COLO668 (cell line): ENCODE measurements around the gene USH2A.
A peak's percentile ranks its signal among the peaks of the same experiment; 100 is the strongest.

Experiments used
- DNase-seq: peaks from one replicate; lab custom pipeline; 2025; ENCODE audit not compliant: unreplicated experiment; lab: John Stamatoyannopoulos, UW

USH2A gene

DNA sequence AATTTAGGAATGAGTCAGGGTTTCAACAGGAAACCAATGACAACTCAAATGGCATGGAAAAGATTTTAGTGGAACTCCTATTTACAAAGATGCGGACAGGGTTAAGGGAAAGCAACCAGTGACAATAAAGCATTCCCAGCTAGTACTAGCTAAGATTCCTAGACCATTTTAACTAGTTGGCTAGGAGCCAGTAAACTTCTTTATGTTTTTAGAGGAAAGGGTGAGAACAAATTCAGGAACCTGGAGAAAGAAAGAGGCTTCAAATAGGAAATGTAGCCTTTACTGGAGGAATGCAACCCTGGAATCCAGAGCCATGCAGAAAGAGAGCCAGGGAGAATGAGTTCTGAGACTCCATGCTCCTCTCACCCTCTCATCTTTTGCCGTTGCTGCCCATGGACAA lies 439.6 kb downstream of the USH2A start:
- no peak for DNase-seq

DNA sequence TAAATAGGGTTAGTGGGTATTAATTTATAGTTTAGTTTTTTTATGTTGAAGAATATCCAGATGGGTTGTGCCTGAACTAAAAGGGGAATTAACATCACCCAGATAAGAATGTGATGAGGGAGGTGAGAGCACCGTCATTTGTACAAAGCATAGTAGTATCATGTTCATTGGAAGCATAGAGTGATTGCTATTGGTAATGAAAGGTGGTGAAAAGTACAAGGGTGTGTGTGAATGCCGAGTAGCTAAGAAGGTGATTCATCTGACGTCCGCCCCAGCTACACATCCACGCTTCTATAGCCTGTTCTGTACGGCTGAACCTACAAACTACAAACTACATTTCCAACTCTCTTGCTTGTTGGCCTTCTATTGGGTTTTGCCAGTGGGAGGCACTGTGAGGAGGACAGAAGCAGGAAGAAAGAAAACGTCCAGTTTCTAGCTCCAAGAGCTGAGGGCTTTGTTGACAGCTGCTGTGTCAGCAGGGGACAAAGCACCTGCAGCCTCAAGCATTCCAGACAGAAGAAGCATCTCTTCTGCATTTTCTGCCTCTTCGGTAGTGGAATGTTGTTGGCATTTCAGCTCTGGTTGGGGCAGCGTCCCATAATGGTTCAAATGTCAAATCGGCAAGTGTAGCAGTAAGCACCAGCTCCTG lies 451.3 kb downstream of the USH2A start:
- no peak for DNase-seq

DNA sequence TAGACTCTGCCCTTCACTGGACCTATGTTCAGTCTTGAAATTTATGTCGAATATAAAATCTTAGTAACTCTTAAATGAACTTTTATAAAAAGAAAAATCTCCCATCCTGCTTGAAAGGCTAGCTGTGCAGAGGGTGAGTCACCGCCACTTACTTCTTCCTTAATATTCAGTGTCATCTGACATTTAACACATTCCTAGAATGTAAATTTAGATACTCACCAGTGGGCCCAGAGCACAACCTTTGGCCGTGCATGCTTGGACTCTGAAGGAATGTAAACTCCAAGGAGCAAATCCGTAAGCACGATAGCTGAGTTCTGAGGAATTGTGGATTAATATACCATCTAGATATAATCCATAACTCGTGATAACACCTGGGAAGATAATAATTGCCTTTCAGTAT lies 452.8 kb downstream of the USH2A start:
- DNase-seq: no peak

DNA sequence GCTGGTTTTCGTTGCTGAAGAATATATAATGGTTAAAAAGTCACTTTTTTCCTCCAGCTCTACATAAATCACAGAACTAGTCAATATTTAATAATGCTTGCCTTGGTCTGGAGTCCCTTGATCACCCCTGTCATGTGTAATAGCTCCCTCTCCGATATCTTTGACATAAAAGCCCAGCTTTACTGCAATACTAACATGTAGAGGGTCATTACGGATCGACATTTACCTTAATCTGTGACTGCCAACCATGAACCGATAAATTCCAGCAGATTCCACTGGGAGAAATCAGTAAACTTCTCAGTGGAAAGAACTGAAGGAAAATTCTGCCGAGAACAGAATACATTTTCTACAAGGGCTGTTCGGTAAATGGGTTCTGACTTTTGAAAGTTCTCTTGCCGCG lies 459.6 kb downstream of the USH2A start:
- no peak for DNase-seq

DNA sequence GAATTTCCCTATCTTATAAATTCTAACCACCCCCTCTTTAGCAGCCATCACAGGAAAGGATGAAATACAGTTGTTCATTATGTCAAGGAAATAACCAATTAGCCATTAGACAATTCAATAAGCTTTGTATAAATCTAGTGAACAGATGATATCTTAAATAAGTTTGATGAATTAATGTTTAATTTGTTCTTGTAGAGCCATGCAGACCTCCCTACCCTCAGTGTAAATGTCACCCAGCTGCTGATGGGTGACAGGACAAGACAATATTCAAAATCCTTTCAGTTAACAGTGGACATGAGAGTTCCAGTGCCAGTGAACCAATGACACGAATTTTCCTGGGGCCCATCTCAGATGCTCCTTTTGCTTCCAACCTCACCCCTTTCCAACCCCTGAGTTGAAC lies 460.2 kb downstream of the USH2A start:
- DNase-seq: no peak

DNA sequence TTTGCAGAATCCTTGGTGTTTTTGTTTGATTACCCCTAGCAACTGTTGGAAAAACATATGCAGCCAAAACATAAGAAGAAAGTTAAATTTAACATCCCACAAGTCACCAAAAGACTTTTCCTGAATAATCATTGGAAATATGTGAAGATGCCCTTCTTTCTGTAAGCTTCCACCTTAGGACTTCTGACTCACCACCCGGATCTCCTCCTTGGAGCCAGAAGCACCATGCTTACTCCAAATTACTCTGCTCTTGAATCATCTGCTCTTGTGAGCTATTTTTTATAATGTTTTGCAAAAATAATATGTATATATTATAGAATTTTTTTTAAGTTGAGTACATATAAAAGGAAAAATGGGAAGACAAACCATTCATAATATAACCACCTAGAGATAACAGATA lies 464.4 kb downstream of the USH2A start:
- no peak for DNase-seq

DNA sequence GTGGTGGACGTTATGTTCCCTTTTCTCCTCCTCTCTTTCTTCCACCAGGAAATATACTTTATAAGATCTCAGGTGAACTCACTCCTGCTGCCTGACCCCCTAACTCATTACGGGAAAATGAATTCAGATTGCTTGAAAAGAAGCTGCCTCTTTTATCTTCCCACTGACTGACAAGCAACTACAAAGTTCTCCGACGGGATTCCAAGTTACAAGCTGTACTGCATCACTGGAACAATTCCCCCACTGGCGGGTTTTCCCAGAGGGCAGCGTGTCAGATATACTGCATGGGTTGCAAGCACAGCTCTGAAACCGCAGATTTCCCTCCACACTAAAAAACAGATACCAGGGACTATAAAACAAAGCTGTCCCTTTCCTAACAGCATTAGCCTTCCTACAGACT lies 465.6 kb downstream of the USH2A start:
- no peak for DNase-seq

DNA sequence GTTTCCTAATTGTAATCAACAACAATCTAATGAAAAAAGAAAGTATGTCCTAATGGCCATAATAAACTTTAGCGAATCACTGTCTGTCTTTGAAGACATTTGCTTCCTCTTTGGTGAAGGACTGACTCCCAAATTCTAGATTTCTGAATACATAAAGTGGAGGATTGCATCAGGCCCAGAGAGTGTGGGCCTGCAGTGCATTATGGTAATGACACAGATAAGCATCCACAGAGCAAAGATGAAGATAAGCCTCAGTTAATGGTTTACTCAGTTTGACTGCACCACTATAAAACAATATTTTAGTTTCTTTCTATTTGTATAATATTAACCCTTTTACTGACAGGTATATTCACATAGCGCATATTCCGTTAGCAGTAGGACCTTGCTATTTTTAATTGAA lies 490.7 kb downstream of the USH2A start:
- no peak for DNase-seq

DNA sequence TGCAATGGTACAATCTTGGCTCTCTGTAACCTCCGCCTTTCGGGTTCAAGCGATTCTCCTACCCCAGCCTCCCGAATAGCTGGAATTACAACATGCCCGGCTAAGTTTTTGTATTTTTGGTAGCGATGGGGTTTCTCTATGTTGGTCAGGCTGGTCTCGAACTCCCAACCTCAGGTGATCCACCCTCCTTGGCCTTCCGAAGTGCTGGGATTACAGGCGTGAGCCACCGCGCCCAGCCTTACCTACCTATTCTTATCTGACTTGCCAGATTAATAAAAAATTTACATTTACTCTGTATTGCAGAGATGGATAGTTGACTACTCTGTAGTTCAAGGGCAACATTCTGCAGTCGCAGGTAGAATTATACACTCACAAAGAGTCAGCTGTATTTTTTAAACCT lies 496.6 kb downstream of the USH2A start:
- DNase-seq: no peak

DNA sequence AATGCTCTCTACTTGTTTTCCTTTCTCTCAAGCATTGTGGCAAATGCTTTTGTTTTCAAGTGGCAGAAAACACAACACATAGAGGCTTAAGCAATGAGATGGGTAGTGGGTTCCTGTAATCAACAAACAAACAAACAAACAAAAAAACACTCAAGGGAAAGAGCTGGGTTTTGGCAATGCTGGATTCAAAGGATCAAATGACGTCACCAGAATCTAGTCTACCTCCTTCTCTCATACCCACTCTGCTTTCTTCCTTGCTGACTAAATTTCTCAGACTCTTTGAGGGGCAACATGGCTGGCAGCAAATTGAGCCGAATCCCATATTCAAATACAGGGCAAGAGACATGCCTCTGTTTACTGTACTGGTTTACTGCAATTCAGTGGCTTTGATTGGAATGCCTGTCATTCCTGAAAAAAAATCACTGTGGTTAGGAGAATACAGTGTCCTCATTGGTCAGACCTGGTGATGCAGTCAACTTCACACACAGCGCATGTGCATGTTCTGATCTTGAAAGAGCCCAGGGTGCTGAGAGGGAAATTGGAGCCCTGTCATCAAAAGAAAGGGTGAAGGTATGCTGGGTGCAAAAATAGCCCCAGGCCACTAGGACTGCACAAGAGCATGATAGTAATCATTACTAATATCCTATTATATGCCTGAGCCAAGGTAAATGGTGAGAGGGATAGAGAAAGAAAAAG lies 500.0 kb downstream of the USH2A start:
- DNase-seq: no peak

DNA sequence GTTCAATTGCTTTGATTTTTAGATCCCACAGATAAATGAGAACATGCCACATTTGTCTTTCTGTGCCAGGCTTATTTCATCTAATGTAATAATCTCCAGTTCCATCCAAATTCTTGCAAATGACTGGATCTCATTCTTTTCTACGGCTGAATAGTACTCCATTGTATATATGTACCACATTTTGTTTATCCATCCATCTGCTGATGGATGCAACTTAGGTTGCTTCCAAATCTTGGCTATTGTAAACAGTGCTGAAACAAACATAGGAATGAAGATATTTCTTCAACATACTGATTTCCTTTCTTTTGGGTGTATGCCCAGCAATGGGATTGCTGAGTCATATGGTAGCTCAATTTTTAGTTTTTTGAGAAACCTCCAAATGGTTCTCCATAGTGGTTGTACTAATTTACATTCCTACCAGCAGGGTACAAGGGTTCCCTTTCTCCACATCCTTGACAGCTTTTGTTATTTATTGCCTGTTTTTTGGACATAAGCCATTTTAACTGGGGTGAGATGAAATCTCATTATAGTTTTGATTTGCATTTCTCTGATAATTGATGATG lies 511.8 kb downstream of the USH2A start:
- DNase-seq: no peak

DNA sequence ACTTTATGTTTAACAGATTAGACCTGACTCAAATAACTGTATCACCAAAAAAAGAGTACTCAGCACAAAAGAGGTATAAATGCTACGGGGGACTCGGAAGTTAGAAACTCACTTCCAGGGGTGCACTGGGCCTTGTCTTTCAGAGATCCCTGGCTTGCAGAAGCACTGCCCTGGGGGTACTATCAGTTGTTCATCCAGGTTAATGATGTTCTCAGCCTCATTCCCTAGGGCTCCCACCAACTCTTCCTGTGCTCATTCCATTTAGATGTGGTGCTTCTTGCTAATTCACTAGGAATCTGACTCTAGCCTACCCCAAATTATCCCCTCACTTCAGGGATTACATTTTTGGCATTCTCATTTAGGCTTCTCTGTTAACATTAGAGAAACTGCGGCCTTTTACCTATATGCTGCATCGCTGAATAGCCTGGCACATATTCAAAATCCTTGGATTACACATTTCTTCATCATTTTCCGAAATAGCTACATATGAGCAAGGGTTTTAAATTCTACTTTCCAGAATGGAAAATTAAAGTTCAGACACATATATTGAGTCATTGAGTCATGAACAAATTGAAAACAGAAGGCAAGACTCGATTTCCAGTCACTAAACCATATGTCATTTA lies 517.6 kb downstream of the USH2A start:
- no peak for DNase-seq

DNA sequence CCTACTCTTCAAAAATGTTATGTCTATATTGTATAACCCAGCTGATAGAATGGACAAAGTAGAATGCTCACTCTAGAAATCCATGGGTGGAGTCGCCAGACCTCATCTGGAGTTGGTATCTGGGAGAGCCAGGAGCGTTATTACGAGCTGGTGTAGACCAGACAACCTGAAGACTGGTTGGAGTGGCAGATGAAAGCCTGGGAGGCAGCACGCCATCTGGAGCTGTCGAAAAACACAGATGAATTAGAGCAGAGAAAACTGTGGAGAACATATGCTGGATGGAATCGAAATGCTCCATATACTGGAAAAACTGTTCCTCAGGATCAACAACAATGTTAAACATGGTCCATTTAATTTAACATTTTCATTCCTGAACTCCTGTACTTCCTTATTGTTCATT lies 522.6 kb downstream of the USH2A start:
- no peak for DNase-seq

DNA sequence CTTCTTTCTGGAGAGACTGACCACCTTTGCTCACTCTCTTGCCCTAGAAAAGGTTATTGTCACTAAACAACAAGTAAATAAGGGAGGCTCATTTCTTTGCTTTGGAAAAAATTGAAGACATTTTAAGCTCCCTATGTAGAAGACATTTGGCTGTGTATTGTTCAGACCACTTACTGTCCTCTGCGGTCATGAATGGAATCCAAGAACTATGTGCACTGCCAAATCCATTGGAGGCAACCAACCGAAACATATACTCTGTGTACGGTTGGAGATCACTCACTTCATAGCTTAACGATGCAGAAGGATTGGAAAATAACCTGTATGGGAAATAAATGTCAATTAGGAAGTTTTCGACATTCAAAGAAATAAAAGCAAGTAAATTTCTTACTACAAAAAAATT lies 523.3 kb downstream of the USH2A start:
- no peak for DNase-seq

DNA sequence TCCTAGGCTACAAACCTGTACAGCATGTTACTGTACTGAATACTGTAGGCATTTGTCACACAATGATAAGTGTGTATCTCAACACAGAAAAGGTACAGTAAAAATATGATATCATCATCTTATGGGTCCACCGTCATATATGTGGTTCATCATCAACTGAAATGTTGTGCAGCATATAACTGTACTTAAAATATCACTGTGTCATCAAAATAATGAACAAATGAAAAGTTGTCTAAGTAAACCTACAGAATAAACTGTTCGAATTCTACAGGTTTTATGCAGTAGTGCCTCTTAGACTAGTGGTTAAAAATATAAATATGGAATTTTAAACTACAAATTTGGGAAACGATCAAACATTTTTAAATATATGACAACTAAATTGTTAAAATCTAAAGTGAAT lies 527.4 kb downstream of the USH2A start:
- no peak for DNase-seq

DNA sequence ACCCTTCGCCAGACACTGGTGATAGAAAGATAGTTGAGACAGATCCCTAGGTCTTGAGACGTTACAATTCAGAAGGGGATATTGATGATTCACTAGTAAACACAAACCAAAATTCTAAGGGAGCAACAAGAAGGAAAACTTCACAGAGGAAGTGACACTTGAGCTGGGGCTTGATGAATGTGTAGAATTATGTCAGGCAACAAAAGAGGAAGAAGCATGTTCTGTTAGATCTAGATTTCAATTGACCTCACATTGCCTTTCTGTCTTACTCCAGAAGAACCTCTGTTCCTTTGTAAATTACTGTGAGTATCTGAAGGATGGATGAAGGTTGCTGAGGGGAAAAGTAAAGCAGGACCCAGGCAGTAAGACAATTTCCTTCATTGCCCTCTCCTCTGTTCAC lies 528.0 kb downstream of the USH2A start:
- no peak for DNase-seq

DNA sequence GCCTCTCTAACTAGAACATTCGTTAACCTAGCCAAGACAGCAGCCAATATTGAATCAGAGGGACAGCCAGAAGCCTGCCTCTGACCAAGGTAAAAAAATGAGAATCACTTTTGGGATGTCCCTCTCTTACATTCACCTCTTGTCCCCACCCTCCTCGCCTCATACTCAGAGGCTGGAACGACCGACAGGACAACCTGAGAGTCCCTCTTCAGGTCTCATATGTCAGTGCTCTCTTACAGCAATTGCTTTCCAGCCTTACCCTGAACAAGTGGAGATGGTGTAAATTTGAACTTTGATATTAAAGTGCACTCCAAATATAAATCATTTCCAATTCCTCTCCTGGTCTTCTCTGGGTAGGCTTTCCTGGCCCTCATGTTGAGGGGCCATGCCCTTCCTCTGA lies 528.6 kb downstream of the USH2A start:
- DNase-seq: no peak

DNA sequence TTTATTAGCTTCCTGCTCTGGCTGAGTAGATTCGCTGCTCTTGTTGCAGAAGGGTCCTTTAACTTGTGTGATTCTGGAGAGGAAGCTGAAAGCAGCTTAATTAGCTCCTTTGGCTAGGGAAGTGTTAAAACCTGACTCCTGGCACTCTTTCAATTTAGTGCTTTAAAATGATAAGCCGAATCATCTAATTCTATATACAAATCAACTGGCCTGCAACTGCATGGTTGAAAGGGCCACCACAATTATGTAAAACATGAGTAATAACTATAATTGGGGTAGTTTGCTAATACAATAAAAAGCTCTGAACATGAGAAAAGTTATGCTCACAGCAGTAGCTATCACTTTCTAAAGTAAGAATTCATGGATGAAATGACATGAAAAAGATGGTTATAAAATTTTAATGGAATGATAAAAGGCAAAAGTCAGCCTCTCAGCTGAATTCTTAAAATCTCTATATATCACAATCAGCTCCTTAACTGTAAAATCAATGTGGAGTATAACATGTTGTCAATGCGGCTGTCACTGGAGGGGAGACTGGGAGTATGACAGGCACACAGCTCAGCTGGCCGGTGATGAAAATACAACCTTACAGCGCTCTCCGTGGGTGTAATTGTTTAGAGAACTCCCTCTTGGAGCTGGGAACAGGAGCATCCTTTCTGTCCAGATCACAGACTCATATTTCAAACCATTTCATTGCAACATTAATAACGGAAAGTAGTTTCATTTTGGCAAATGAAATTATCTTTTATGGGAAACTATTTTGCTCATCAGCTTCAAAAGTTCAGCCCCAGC lies 531.8 kb downstream of the USH2A start:
- peak; percentile 45 for DNase-seq

DNA sequence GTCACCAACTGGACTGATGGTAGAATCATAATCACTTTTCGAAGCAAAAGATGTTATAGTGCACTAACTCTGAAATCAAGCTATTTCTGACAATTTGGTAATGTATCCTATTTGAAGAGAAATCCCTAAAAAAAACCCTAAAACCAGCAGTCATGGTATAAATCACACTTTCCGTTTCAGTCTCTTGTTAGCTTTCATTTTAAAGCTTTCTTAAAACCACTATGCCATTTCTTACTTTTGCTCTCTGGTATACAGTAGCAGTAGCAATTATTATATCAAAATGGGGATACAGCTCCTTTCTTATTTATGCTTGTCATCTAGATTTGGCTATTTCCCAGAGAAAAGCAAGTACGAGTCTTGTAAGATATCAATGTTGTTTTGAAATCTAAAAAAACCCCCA lies 532.8 kb downstream of the USH2A start:
- DNase-seq: no peak

DNA sequence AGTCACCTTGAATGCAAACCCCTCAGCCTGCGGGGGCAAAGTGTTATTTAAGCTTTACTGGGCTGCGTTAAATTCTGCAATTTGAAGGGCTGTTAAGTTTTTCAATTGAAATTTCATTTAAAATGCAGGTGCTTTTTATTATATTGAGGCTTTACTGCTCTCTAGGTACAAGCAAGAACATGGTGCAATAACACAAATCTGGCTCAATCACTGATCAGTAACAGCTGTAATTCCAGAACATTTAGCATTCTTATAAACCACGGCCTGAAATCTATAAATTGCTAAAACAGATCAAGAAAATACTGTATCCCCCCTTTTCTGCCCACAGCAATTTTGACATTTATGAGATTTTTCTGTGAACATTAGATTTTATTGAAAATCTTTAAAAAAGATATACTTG lies 533.4 kb downstream of the USH2A start:
- no peak for DNase-seq

DNA sequence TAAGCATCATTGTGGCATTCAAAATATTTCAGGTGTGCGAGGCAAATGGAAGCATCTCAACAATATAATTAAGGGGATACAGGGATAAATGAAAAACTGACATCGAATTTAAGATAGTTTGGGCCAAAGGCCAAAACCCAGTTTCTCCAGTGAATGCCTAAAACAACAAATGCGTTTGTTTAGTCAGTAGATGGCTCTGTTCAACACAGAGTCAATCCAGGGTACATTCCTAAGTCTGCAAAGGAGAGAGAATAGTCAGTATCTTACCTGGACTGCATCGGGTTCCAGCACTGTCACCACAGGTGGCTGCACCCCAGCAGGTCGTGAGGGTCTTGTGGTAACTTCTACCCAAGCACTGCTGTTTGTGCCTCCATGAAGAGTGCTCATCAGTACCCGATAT lies 535.1 kb downstream of the USH2A start:
- no peak for DNase-seq

DNA sequence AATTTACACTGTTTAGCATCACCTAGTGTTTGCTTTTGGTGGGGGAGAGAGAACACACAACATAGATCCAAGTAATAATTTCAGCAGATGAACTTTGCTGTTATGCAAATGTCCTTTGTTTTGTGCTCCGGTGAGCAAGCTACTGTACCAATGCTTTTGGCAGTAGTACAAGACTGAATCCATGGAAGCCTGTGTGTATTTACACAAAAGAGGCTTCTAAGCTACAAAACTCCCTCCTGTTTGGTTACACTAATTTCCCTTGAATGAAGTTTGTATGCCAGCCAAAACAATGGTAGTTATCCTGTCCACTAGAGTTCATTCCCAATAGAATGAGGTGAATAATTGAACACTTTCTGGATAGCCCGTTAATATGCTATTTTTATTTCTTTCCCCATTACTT lies 535.6 kb downstream of the USH2A start:
- DNase-seq: peak; percentile 28
